Stimulated activated CD4-positive, alpha-beta T cell treated with anti-CD3 and anti-CD28 coated beads, Interleukin-4, amount 100 ng/mL, for 48 hours (primary cell): ENCODE data around the gene SLC3A2.
"Not testable (repeated sequence)": the region's sequence is repeated elsewhere in the genome, so short reads cannot be mapped to it uniquely, and the experiment has no call there.

ENCODE experiments used
- DNase-seq, 2 donors: peaks; one replicate each; pipeline ENCODE4 v3.0.0-alpha.2; 2020; ENCODE audit warnings: low read depth in 2 of 2

The SLC3A2 gene

GRCh38 chr11:62852523-62853188, 28.0 kb upstream of the SLC3A2 start:
- no peak for DNase-seq

GRCh38 chr11:62853279-62853965, 27.3 kb upstream of the SLC3A2 start:
- DNase-seq, result no peak

GRCh38 chr11:62854013-62854824, 26.5 kb upstream of the SLC3A2 start:
- DNase-seq, result no peak

GRCh38 chr11:62854825-62855570, 25.7 kb upstream of the SLC3A2 start:
- DNase-seq, result no peak

GRCh38 chr11:62855571-62856332, 24.9 kb upstream of the SLC3A2 start:
- DNase-seq, result peak; percentile 96

- DNase-seq, result no peak
These were observed 24.3 kb upstream of the SLC3A2 start for GRCh38 chr11:62856333-62856895.

- no peak for DNase-seq
These were observed 23.1 kb upstream of the SLC3A2 start for GRCh38 chr11:62857541-62857982.

GRCh38 chr11:62858201-62858600, 22.5 kb upstream of the SLC3A2 start:
- no peak for DNase-seq

- not testable (repeated sequence) for DNase-seq
These were observed 21.4 kb upstream of the SLC3A2 start for GRCh38 chr11:62859281-62859703.

- DNase-seq, result no peak
These were observed 19.7 kb upstream of the SLC3A2 start for GRCh38 chr11:62860835-62861563.

GRCh38 chr11:62861564-62862192, 19.0 kb upstream of the SLC3A2 start:
- not testable (repeated sequence) for DNase-seq

GRCh38 chr11:62863687-62864335, 16.9 kb upstream of the SLC3A2 start:
- DNase-seq, result no peak

GRCh38 chr11:62865635-62866034, 15.1 kb upstream of the SLC3A2 start:
- no peak for DNase-seq

- DNase-seq, result no peak
These were observed 5.8 kb upstream of the SLC3A2 start for GRCh38 chr11:62874851-62875250.

- no peak for DNase-seq
These were observed 4.8 kb upstream of the SLC3A2 start for GRCh38 chr11:62875698-62876478.

- DNase-seq, result no peak
These were observed 4.0 kb upstream of the SLC3A2 start for GRCh38 chr11:62876712-62877111.

GRCh38 chr11:62879235-62879978, 1.3 kb upstream of the SLC3A2 start:
- no peak for DNase-seq
